PC-9 (cell line): Measurements from ENCODE around the gene RUNX2. TPM values are rescaled to one million over a fixed set of nuclear protein-coding genes. Genes with fewer than 3 reads are reported as not detected.

ENCODE experiments used
- BruUV-seq: library from RNA; stranded (reverse); fragments of 400-500 nt; replicated peaks from 2 replicates; lab custom pipeline; 2021; lab: Mats Ljungman, UMichigan
- CTCF ChIA-PET: fragments of 300-600 bp; sonication (Branson Sonifier 250); formaldehyde crosslinking; loops from one replicate; lab custom pipeline; 2022; ENCODE audit warnings: antibody characterized with exemption; lab: Charles Lee
- POLR2A ChIA-PET: fragments of 300-600 bp; sonication (Branson Sonifier 250); formaldehyde crosslinking; loops from one replicate; lab custom pipeline; 2022; ENCODE audit warnings: antibody characterized with exemption; ENCODE audit not compliant: unreplicated experiment; lab: Charles Lee
- DNase-seq, 2 experiments: peaks; one replicate each; pipeline versions ENCODE4 v3.0.0 to v3.0.0-alpha.2; 2015 to 2022; ENCODE audit warnings: mixed read lengths in 1 of 2
- H2AFZ ChIP-seq: fragments of 200-600 bp; sonication (generic); 2 replicates; pipeline ENCODE4 v1.8.1; 2017; ENCODE audit warnings: antibody characterized with exemption
- H3F3A ChIP-seq: fragments of 200-600 bp; sonication (generic); 2 replicates; pipeline ENCODE4 v1.8.1; 2017; ENCODE audit warnings: antibody characterized with exemption, mild to moderate bottlenecking, low read depth; ENCODE audit not compliant: insufficient read depth
- H3K27ac ChIP-seq: fragments of 200-600 bp; sonication (generic); 2 replicates; pipeline ENCODE4 v1.6.1; 2016; ENCODE audit warnings: mixed run types
- H3K27me3 ChIP-seq: fragments of 200-600 bp; sonication (generic); 2 replicates; pipeline ENCODE4 v1.6.1; 2016; ENCODE audit warnings: low read depth, mixed run types; ENCODE audit not compliant: insufficient read depth
- H3K36me3 ChIP-seq: fragments of 200-600 bp; sonication (generic); 2 replicates; pipeline ENCODE4 v1.6.1; 2016; ENCODE audit warnings: low read depth, mixed run types
- H3K4me1 ChIP-seq: fragments of 200-600 bp; sonication (generic); replicated peaks from 2 replicates; pipeline ENCODE4 v1.6.1; 2016; ENCODE audit warnings: mixed run types; ENCODE audit not compliant: insufficient read depth
- H3K4me2 ChIP-seq: fragments of 200-600 bp; sonication (generic); 2 replicates; pipeline ENCODE4 v1.6.1; 2017; ENCODE audit warnings: mixed run types
- H3K4me3 ChIP-seq: fragments of 200-600 bp; sonication (generic); 2 replicates; pipeline ENCODE4 v1.6.1; 2016; ENCODE audit warnings: mixed run types
- H3K79me2 ChIP-seq: fragments of 200-600 bp; sonication (generic); 2 replicates; pipeline ENCODE4 v1.6.1; 2017; ENCODE audit warnings: low read depth, mixed run types
- H3K9me2 ChIP-seq: fragments of 200-600 bp; sonication (generic); 2 replicates; pipeline ENCODE4 v1.8.1; 2017; ENCODE audit warnings: mild to moderate bottlenecking; ENCODE audit not compliant: insufficient read depth
- H3K9me3 ChIP-seq: fragments of 200-600 bp; sonication (generic); 2 replicates; pipeline ENCODE4 v1.8.1; 2016; ENCODE audit warnings: low read depth; ENCODE audit not compliant: insufficient read depth
- H4K20me1 ChIP-seq: fragments of 200-600 bp; sonication (generic); 2 replicates; pipeline ENCODE4 v1.8.1; 2017; ENCODE audit not compliant: insufficient read depth
- EZH2 ChIP-seq: fragments of 200-600 bp; sonication (generic); IDR thresholded peaks from 2 replicates; pipeline ENCODE4 v1.8.0; 2017; ENCODE audit warnings: antibody characterized with exemption, low read depth
- intact Hi-C: fragments of 100-400 bp; cut with micrococcal nuclease; formaldehyde crosslinking; loops from one replicate; pipeline ENCODE4 v1.10.0; 2022; ENCODE audit not compliant: unreplicated experiment
- total RNA-seq: library from RNA; stranded (reverse); gene quantifications from 2 replicates; pipeline ENCODE4 v1.2.3, GENCODE V29; 2021
- TF ChIP-seq, protein P1 (sequence below): fragments of 200-600 bp; sonication (generic); conservative IDR thresholded peaks from 2 replicates; pipeline ENCODE4 v1.6.1; 2017; ENCODE audit warnings: mixed run types, antibody characterized with exemption, mild to moderate bottlenecking, moderate library complexity

The RUNX2 gene
- total RNA-seq, 1 experiment from 2014 or later: 12.5 TPM

DNA sequence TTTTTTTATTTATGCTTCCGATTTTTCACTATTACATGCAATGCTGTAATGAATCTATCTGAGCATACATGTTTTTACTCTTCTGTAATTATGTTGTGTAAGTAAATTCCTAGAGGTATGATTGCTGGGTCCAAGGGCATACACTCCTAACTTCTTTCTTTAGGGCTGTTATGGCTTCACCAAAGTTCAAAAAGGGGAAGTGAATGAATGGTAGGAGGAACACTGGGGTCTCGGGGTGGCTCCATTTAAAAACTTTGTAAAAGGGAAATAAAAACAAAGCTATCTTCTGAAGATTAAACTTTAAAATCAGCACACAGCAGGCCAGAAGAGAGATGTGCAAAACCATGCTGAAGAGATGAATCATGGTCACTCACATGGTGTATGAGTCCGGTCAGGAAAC, 338.7 kb downstream of the RUNX2 start:
- Histone ChIP-seq H4K20me1 (no peaks in the 10 kb centered on the region), H2AFZ (no peak overlapping the region), H3K27ac (no peak overlapping the region), H3K79me2 (no peaks in the 10 kb centered on the region), H3K36me3 (no peaks in the 10 kb centered on the region), H3K9me3 (no peaks in the 10 kb centered on the region), H3K4me2 (no peak overlapping the region), H3K4me3 (no peak overlapping the region), H3K4me1 (no peaks in the 10 kb centered on the region), H3K9me2 (no peaks in the 10 kb centered on the region), H3K27me3 (no peaks in the 10 kb centered on the region), H3F3A (no peaks in the 10 kb centered on the region)
- ChIA-PET POLR2A (interaction anchor here (0.7 kb wide), 1 partner anchor 17 kb away, joined by 3 read pairs; no protein-coding TSS in a partner anchor), CTCF (no interaction called here)
- BruUV-seq: no TSS peak
- no peak for DNase-seq
- no peak for TF ChIP-seq EZH2
- TF ChIP-seq, protein P1, sequence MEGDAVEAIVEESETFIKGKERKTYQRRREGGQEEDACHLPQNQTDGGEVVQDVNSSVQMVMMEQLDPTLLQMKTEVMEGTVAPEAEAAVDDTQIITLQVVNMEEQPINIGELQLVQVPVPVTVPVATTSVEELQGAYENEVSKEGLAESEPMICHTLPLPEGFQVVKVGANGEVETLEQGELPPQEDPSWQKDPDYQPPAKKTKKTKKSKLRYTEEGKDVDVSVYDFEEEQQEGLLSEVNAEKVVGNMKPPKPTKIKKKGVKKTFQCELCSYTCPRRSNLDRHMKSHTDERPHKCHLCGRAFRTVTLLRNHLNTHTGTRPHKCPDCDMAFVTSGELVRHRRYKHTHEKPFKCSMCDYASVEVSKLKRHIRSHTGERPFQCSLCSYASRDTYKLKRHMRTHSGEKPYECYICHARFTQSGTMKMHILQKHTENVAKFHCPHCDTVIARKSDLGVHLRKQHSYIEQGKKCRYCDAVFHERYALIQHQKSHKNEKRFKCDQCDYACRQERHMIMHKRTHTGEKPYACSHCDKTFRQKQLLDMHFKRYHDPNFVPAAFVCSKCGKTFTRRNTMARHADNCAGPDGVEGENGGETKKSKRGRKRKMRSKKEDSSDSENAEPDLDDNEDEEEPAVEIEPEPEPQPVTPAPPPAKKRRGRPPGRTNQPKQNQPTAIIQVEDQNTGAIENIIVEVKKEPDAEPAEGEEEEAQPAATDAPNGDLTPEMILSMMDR: no peak
- intact Hi-C loops: no loop called here

DNA sequence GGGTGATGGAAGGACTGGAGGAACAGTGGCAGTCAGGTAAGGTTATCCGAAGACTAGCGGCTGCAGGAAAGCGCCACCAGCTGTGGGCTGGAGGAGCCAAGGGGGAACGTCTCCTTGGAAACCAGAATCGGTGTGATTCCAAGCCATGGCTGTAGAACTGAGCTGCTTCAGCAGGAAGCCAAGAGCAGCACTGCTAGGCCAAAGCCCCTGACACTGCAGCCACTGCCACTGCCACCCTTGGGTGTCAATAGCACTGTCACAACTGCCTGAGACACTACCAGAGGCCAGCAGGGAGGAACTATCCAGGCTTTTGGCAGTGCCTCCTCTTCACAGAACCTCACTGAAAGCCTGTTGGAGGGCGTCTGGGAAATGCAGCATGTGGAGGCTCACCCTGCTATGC, 339.2 kb downstream of the RUNX2 start:
- no peaks in the 10 kb centered on the region for H3K79me2 ChIP-seq
- DNase-seq: no peak

DNA sequence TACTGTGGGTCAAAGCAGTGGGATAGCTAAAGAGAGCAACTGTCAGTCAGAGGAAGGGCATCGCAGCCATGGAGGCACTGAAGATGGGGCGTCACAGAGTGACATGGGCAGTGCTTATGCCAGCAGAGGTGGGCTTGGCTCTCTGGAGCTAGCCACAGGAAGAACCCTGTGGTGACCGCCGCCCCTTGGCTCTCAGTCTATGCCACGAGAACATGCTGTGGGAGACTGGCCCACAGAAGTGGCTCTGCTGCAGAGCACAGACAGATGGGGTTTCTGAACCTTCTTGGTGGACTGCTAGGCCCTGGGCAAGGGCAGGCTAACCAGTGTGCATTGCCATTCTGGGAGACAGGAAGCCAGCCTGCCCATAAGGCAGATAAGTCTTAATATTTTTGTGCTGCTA, 339.6 kb downstream of the RUNX2 start:
- ChIA-PET POLR2A (interaction anchor here (0.7 kb wide), 1 partner anchor 17 kb away, joined by 3 read pairs; no protein-coding TSS in a partner anchor), CTCF (no interaction called here)
- no TSS peak for BruUV-seq
- H3F3A ChIP-seq: no peaks in the 10 kb centered on the region
- no peak overlapping the region for H2AFZ ChIP-seq
- intact Hi-C loops: no loop called here
- no peak for DNase-seq
- H3K9me3 ChIP-seq: no peaks in the 10 kb centered on the region
- H3K27me3 ChIP-seq: no peaks in the 10 kb centered on the region
- H3K4me2 ChIP-seq: no peak overlapping the region
- no peak overlapping the region for H3K27ac ChIP-seq
- H3K4me3 ChIP-seq: no peak overlapping the region
- H4K20me1 ChIP-seq: no peaks in the 10 kb centered on the region
- no peaks in the 10 kb centered on the region for H3K4me1 ChIP-seq
- H3K79me2 ChIP-seq: no peaks in the 10 kb centered on the region
- no peaks in the 10 kb centered on the region for H3K9me2 ChIP-seq
- no peaks in the 10 kb centered on the region for H3K36me3 ChIP-seq
- TF ChIP-seq EZH2: no peak
- TF ChIP-seq, protein P1: no peak

More for the DNA sequence above, 339.2 kb downstream of the RUNX2 start:
- no peaks in the 10 kb centered on the region for H3F3A ChIP-seq
- H3K4me1 ChIP-seq: no peaks in the 10 kb centered on the region
- POLR2A ChIA-PET: interaction anchor here (0.7 kb wide), 1 partner anchor 17 kb away, joined by 3 read pairs; no protein-coding TSS in a partner anchor
- no peak for TF ChIP-seq EZH2
- TF ChIP-seq, protein P1: no peak
- no peak overlapping the region for H3K4me3 ChIP-seq
- no peak overlapping the region for H3K27ac ChIP-seq
- H2AFZ ChIP-seq: no peak overlapping the region
- H3K9me3 ChIP-seq: no peaks in the 10 kb centered on the region
- CTCF ChIA-PET: no interaction called here
- BruUV-seq: no TSS peak
- H3K36me3 ChIP-seq: no peaks in the 10 kb centered on the region
- intact Hi-C loops: no loop called here
- H3K4me2 ChIP-seq: no peak overlapping the region
- no peaks in the 10 kb centered on the region for H3K27me3 ChIP-seq
- H4K20me1 ChIP-seq: no peaks in the 10 kb centered on the region
- H3K9me2 ChIP-seq: no peaks in the 10 kb centered on the region
